G401 (cell line): ENCODE results near the gene TMEM267. TPM values are rescaled to one million over a fixed set of nuclear protein-coding genes. Genes with fewer than 3 reads are reported as not detected.
"Not testable (repeated sequence)": the region's sequence is repeated elsewhere in the genome, so short reads cannot be mapped to it uniquely, and the experiment has no call there.

Experiments
- DNase-seq: peaks from one replicate; pipeline ENCODE4 v3.0.0-alpha.2; 2015; ENCODE audit warnings: low spot score
- in situ Hi-C: cut with HindIII; loops from 2 replicates; pipeline ENCODE4 v1.10.0; 2016; ENCODE audit warnings: low sequenced_read_pairs, mixed read lengths
- total RNA-seq: library from RNA; depleted of rRNA; stranded (reverse); fragments of >200 nt; shearing (Covaris generic); gene quantifications from 2 replicates; pipeline ENCODE4 v1.2.3, GENCODE V29; 2014

The TMEM267 gene
- total RNA-seq, 1 experiment from 2014 or later: 10.5 TPM

GRCh38 chr5:43467100-43467499 is 16.6 kb downstream of the TMEM267 start:
- no peak for DNase-seq
- in situ Hi-C loops: no loop called here

GRCh38 chr5:43465455-43465854 is 18.2 kb downstream of the TMEM267 start:
- DNase-seq, in situ Hi-C loops: not testable (repeated sequence)

- in situ Hi-C loops: no loop called here
- no peak for DNase-seq
Observed at GRCh38 chr5:43461066-43461465, 22.6 kb downstream of the TMEM267 start.

- DNase-seq: no peak
- in situ Hi-C loops: no loop called here
Observed at GRCh38 chr5:43456556-43456955, 27.1 kb downstream of the TMEM267 start.

GRCh38 chr5:43441575-43441974 is 42.1 kb downstream of the TMEM267 start:
- in situ Hi-C loops, DNase-seq: not testable (repeated sequence)

- no peak for DNase-seq
- in situ Hi-C loops: no loop called here
Observed at GRCh38 chr5:43437062-43437660, 46.5 kb downstream of the TMEM267 start.

GRCh38 chr5:43433382-43433781 is 50.3 kb downstream of the TMEM267 start:
- in situ Hi-C loops: no loop called here
- DNase-seq: no peak

- DNase-seq: peak; percentile 27
- in situ Hi-C loops: no loop called here
Observed at GRCh38 chr5:43432486-43433375, 50.9 kb downstream of the TMEM267 start.

- DNase-seq: no peak
- in situ Hi-C loops: no loop called here
Observed at GRCh38 chr5:43429706-43430105, 54.0 kb downstream of the TMEM267 start.

GRCh38 chr5:43429016-43429415 is 54.6 kb downstream of the TMEM267 start:
- in situ Hi-C loops: no loop called here
- DNase-seq: no peak

GRCh38 chr5:43427306-43427705 is 56.4 kb downstream of the TMEM267 start:
- in situ Hi-C loops: no loop called here

GRCh38 chr5:43425983-43426382 is 57.7 kb downstream of the TMEM267 start:
- in situ Hi-C loops: no loop called here
- DNase-seq: no peak

More at GRCh38 chr5:43427306-43427705, 56.4 kb downstream of the TMEM267 start:
- no peak for DNase-seq

- in situ Hi-C loops, DNase-seq: not testable (repeated sequence)
Observed at GRCh38 chr5:43423086-43423485, 60.6 kb downstream of the TMEM267 start.

- DNase-seq: no peak
- in situ Hi-C loops: no loop called here
Observed at GRCh38 chr5:43422143-43422542, 61.5 kb downstream of the TMEM267 start.

GRCh38 chr5:43421450-43422133 is 62.1 kb downstream of the TMEM267 start:
- DNase-seq: no peak
- in situ Hi-C loops: no loop called here

- in situ Hi-C loops: no loop called here
- DNase-seq: no peak
Observed at GRCh38 chr5:43420241-43420640, 63.4 kb downstream of the TMEM267 start.

GRCh38 chr5:43418561-43418960 is 65.1 kb downstream of the TMEM267 start:
- DNase-seq: no peak
- in situ Hi-C loops: no loop called here

- no peak for DNase-seq
- in situ Hi-C loops: no loop called here
Observed at GRCh38 chr5:43416803-43417394, 66.8 kb downstream of the TMEM267 start.

- in situ Hi-C loops: no loop called here
- DNase-seq: no peak
Observed at GRCh38 chr5:43415935-43416802, 67.5 kb downstream of the TMEM267 start.
